Endometrial microvascular endothelial cells (primary cell): ENCODE data around the gene AKR1B1. TPM values are rescaled to one million over a fixed set of nuclear protein-coding genes. Genes with fewer than 3 reads are reported as not detected.

Experiments
- in situ Hi-C: cut with HindIII; loops from 2 replicates; pipeline ENCODE4 v1.10.0; 2017; ENCODE audit warnings: low sequenced_read_pairs, low pct_unique_long_range_greater_than_20kb; ENCODE audit errors: inconsistent ontology term
- total RNA-seq: library from RNA; depleted of rRNA; stranded (reverse); fragments of >200 nt; gene quantifications from one replicate; pipeline ENCODE4 v1.2.3, GENCODE V29; 2015; ENCODE audit errors: inconsistent ontology term

The AKR1B1 gene
- total RNA-seq, 1 donor from 2014 or later: 213 TPM

DNA sequence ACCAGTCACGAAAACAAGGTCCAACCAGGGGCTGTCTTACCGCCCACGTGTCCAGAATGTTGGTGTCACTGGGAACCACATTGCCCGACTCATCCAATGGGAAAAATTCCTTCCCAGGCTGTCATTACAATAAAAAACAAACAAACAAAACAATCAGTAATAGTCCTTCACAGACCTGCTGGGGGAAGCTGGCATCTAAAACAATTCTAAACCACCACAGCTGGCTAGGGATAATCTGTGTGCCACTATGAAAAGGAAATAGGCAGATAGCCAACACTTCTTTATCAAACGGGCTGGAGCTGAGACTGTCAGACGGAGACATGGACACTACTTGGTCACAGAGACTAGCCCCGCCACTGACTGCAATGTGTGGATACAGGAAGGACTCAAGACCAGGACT, 9.2 kb downstream of the AKR1B1 start:
- in situ Hi-C loops: no loop called here

DNA sequence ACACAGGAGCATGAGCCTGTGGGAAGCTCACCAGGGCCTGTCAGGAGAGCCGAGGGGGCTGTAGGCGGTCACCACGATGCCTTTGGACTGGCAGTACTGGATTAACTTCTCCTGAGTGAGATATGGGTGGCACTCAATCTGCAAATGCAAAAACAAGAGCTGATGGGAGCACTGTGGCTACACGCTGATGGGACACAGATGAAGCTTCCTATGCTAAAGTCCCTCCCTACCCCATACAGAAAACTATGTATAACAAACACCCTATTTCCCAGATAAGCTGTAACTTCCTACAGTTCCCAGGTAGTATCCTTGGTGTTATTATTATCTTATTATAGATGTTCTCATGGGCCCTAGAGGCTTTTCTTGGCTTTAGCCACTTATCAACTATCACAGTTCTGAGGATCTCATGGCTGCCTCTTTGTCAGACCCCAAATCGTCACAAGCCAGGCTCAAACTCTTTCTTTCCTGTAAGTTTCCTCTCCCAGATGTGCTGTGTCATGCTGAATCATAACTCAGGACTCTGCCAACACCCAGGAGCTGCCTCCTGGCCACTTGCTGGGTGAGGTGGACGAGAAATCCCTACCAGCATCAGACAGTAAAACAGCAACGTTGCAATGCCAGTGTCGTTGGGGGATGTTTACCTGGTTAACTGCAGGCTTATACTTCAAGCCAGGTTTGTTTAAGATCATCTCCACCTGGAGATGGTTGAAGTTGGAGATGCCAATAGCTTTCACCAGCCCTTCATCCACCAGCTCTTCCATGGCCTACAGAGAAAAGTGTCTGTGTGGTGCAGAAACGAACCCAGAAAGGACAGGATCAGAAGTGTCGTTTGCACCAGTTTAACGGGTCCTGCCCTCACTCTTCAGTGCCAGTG, 10.3 kb downstream of the AKR1B1 start:
- in situ Hi-C loops: no loop called here

DNA sequence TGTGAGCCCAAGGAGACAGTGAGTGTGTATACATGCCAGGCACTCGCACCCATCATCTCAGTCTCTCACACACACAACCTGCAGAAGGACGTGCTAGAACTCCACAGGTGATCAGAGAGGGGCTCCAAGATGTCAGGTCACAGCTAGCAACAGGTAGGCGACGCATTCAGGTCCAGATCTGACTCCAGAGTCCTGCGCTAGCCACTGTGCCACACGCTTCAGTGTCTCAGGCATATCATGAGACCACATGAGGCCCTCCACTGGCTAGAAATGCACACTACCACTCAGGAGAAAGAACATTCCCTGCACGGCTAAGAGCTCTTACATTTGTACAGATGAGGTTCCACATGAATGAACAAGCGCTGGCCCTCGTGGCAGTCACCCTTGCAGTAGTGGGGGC, 11.5 kb downstream of the AKR1B1 start:
- in situ Hi-C loops: no loop called here

DNA sequence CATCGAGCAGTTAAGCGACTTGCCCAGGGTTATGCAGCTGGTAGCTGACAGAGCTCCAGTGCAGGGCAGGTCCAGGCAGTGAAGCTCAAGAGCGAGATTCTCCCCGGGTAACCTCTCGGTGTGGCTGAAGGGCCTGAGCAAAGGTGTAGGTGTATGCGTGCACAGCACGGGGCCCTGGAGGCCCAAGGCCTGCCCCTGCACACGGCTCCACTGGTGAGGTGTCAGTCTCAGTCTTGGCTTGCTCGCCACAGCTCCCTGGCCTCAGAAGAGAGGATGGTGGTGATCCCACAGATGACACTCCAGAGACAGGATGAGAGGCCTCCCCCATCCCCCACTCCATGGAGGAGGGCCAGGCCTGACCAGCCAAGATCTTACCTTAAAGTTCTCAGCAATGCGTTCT, 12.0 kb downstream of the AKR1B1 start:
- in situ Hi-C loops: no loop called here

DNA sequence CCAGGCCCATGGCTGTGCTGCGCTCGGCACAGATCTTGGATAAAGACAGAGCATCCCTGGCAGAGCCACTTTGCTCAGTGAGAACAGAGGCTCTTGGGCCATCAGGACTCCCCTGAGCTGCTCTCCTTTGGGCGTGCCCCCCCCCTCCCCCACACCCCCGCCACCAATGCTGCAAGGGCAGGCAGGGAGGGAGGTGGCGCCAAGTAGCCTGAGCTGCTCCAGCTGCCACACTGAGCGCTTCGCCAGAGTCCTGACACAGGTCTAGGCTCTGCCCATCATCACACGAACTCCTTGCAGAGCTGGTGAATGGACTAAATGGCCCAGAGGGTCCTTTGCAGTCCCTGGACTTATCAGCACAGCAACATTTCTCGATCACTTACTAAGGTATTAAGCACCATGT, 12.5 kb downstream of the AKR1B1 start:
- in situ Hi-C loops: no loop called here

DNA sequence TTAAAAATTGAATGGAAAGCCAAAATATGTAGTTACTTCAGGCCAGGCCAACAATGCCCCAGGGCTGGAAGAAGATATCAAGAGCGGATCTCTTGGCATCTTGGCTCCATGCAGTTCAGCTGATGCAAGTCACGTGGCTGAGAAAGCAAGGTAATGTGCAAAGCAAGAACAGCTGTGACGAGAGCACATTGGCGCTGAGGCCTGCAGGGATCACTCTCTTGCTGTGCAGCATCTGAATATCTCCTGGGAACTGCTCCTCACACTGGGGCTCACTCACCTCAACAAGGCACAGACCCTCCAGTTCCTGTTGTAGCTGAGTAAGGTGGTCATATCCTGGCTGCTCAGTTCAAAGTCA, 14.0 kb downstream of the AKR1B1 start:
- in situ Hi-C loops: no loop called here

DNA sequence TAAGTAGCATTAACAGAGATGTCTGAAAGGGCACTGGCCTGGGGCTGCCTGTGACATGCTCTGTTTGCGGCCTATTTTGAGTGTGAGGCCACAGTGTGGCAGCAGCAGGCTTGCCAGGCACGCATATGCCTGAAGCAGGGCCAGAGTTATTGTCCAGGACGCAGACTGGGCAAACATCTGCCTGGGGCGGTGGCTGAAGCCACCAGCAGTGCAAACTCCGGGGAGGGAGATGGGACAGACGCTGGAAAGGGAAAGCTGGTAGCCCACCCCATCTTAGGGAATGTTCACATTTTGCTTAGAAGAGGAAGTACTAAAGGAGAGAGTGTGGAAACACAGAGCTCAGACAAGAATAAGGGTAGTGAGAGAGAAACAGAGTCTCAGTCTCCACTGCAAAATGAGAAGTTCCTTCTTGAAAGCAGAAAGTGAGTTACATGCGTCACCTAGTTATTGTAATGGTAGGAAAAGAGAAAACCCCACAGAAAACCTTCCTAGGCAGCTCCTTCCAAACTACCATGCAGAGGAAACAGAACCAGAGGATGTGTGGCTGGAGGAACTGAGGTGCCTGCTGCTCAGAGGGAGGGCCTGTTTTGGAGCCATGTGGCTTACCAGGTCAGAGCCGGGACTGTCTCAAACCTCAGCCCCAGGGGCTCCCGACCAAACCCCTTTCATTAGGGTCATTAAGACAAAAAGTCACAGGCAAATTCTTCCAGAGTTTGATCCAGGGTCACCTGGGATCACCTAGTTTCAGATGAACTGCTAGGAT, 14.5 kb downstream of the AKR1B1 start:
- in situ Hi-C loops: no loop called here

DNA sequence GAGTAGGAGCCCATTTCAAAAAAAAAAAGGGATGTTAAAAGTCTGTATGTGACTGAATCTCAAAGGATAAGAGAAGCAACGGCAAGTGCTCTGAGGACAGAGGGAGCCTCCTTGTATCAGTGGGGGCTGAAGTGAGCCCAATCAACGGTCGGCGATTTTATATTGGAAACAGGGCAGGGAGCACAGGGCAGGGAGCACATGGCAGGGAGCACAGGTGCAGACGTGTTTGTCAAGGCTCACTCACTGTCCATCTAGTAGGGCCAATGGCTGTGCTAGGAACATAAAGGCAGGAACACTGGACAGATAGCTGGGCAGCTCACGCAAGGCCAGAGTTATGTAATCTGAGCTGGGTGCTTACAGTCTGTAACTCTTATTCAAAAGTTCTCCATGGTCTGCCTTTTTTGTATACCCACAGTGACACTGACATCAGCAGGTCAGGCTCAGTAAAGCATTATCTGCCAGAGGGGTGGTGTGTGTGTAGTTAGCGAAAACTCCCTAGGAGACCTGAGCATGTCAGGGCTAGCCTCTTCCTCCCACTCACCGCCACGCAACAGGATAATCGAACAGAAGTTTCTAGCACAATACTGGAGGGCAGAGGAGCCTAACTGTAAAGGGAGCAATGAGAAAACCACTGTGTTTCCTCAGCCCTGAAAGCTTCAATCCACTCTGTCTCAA, 15.4 kb downstream of the AKR1B1 start:
- in situ Hi-C loops: no loop called here

DNA sequence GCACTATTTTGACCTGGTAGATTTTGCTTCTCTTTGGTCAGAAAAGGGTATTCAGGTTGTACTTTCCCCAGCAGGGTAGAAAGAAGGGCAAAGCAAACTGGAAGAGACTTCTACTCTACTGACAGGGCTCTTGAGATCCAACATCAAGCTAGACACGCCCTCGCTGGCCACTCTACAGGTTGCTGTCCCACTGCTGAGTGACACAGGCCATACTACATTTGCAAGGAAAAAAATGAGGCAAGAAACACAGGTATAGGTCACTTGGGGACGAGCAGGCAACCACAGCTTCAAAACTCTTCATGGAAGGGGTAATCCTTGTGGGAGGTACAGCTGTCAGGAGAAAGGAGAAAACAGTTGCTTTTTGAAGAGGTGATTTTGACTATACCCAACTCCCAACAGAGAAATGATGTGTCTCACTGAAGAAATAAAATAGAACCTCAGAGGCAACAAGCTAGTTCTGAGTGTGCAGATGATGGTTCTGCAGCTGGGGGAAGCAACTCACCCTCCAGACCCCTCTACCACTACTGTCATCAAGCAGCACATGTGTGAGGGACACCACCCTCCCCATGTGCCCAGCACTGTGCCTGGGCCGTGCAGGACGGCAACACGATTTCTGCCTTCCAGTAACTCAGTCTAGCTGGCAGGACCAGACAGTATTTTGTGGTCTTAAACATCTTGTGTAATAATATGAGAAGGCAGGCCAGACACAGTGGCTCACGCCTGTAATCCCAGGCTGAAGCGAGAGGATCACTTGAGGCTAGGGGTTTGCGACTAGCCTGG, 16.3 kb downstream of the AKR1B1 start:
- in situ Hi-C loops: no loop called here

DNA sequence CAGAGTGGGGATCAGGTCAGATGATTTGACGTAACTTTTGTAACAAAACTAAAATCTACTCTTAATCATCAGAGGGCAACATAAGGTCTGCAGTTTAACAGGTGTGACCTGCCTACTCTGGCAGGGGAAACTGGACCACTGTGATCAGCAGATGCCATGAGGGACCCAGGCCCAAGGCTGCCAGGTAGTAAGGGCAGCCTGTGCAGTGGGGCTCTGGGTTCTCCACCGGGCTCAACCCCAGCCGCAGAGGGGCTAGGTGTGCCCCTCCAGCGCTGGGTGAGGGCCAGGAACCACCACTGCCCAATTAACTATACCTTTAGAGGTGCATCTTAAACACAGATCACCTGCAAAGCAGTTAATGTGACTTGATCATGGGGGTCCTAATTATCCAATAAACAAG, 17.6 kb downstream of the AKR1B1 start:
- in situ Hi-C loops: no loop called here

DNA sequence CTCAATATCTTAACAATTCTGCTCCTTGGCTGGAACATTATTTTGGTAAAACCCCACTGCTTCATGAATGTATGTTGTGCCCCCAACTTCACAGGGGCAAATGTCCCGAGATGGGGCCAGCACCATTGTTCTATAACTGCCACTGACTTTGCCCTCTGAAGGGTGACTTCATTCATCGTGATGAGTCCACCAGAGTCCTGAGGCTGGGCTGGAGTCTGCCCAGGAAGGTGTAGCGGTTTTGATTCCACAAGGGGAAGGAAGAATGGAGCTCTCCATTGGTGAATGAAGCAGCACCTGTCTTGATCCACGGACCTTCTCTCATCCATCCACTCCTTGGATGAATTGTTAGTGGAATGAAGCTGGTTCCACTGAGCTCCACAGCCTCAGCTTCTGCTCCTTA, 18.4 kb downstream of the AKR1B1 start:
- in situ Hi-C loops: no loop called here

DNA sequence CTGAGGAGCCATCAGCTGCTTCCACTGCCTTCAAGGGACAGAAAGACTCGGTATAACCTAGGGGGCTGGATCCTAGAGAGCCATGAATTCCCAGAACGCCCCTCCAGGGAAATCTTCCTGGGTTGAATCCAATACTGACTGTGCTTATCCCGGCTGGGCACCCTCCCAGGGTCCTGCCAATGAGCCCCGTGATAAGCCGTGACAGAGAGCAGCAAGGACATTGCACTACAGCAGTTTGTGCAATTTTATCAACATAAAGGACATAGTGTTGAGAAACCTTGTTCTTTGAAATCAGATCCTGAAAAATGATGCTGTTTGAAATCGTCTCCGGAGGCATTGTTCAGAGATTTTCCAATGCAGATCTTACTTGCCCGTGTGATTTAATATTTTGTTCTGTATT, 18.8 kb downstream of the AKR1B1 start:
- in situ Hi-C loops: no loop called here

DNA sequence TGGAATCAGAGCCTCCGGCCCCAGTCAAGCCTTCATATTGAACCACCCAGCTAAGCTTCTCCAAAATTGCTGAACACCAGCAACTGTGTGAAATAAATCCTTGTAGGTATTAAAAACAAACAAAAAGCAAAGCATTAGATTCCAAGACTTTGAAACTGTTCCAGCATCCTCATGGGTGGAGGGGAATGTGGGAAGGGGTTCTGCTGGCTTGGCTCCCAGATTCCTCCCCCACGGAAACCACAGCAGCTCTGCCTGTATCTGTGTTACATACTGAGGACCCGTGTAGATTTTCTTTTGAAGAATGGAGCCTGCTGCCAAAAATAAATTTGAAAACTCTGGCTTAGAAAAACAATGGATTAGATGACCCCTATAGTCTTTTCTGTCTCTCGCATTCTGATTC, 20.0 kb downstream of the AKR1B1 start:
- in situ Hi-C loops: no loop called here

DNA sequence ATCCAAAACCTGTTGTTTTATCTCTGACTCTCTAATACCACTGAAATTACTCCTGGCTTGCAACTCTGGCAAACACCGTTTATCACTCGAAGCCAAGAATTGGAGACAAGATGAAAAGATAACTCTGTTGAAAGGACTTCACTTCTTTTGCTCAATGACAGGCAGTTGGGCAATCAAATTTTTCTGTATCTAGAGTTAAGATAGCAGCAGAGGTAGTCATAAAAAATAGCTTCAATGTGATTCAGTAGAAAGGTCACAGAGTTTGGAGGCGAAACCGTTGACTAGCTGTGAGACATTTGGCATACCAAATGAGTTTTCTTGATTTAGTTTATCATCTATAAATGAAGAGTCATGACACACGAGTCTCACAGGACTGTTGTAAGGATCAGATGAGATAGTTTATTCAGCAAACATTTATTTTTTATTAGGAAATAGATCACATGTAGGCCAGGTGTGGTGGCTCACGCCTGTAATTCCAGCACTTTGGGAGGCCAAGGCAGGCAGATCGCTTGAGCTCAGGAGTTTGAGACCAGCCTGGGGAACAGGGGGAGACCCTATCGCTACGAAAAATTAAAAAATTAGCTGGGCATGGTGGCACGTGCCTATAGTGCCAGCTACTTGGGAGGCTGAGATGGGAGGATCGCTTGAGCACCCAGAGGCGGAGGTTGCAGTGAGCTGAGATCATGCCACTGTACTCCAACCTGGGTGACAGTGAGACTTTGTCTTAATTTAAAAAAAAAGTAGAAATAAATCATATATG, 23.6 kb downstream of the AKR1B1 start:
- in situ Hi-C loops: no loop called here

DNA sequence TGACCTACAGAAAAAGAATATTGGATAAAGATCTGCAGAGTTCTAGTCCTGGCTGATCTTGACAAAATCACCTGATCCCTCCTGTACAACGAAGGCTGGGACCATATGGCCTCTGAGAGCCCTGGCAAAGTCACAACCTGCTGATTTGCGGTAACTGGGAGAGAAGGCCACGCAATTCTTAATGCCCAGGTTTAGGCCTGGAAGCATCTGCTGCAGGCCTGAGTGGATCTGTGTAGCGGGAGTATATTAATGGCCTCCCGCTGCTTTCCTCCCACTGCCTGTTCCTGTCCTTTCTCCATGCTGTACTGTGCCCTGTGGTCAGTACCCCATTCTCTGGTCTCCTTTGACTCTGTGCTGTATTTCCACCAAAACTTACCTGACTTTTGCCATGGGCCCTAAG, 24.2 kb downstream of the AKR1B1 start:
- in situ Hi-C loops: no loop called here

DNA sequence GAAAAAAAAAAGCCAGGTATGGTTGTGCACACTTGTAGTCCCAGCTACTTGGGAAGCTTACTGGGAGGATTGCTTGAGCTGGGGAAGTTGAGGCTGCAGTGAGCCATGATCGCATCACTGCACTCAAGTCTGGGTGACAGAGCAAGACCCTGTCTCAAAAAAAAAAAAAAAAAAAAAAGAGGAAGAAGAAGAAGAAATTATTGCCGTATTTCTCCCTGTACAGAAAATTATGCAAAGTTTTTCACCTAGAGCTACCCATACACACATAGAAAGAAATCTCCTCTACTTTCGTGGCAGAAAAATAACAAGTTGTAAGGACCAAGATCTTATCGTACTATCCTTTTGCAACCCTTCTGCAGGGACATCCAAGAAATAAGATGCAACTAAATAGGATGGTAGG, 25.5 kb downstream of the AKR1B1 start:
- in situ Hi-C loops: no loop called here

DNA sequence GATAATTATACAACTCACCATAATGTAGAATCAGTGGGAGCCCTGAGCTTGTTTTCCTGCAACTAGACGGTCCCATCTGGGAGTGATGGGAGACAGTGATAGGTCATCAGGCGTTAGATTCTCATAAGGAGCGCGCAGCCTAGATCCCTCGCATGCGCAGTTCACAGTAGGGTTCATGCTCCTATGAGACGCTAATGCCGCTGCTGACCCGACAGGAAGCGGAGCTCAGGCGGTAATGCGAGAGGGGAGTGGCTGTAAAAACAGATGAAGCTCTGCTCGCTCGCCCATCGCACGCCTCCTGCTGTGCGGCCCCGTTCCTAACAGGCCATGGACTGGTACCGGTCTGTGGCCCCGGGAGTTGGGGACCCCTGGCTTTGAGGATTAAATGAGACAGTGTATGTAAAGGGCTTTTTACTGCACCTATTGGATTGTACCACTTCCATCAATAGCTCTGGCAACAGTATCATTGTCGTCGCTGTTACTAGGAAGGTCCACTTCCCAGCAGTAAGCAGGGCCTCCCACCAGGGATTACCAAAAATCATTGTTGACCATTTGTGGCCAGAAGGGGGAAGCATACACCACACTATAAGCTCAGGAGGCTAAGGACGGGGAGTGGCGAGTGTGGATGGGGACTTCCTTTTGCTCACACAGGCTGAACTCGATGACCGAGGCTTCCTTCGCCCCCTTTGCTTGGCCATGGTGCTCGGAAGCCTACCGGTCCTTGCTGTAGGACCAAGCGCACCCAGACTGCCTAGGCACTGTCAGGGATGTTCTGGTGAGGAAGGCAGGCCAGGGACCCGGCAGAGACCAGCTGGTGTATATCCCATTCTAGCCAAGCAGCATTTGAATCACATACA, 26.4 kb downstream of the AKR1B1 start:
- in situ Hi-C loops: no loop called here

DNA sequence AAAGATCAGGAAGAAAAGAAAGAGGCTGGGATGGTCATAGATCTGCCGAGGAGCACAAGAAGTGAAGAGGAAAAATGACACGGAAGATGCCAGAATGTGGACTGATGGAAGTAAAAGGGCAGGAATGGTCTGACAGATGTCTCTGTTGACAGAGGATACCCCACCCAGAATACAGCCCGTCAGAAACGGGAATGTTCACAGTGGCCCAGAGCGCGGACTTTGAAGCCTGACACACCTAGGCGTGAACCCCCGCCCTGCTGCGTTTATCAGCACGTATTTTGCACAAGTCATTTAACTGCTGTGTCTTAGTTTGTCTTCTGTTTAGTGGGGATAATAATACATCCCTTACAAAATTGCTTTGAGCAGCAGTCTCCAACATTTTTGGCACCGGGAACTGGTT, 27.1 kb downstream of the AKR1B1 start:
- in situ Hi-C loops: no loop called here
